NT2/D1 (cell line): ENCODE results near the gene AOPEP.

Source experiments
- SUZ12 ChIP-seq: IDR thresholded peaks from 2 replicates; pipeline ENCODE4 v1.6.1; 2011; ENCODE audit not compliant: insufficient read length, insufficient read depth; ENCODE audit errors: extremely low read depth
- ZNF274 ChIP-seq: IDR thresholded peaks from 2 replicates; pipeline ENCODE4 v1.6.1; 2011; ENCODE audit warnings: mild to moderate bottlenecking, low read depth, low read length

- TF ChIP-seq ZNF274 (no peak), SUZ12 (no peak)
These were observed 114.2 kb downstream of the AOPEP start for GRCh38 chr9:94840738-94841137.
